WTC11 (cell line): ENCODE data around the gene TUBGCP6. TPM values are rescaled to one million over a fixed set of nuclear protein-coding genes. Genes with fewer than 3 reads are reported as not detected.

Experiments
- ATAC-seq: fragments of 200-7000 bp; cut with Tn5 transposase; 2 replicates; pipeline ENCODE4 v1.10.0; 2021; ENCODE audit warnings: mild to moderate bottlenecking, moderate library complexity
- CTCF ChIA-PET: fragments of 300-600 bp; sonication (Branson Sonifier 250); formaldehyde crosslinking; loops from one replicate; lab custom pipeline; 2021; ENCODE audit warnings: antibody characterized with exemption; lab: Charles Lee
- POLR2A ChIA-PET: fragments of 350-600 bp; sonication (Branson Sonifier 250); formaldehyde crosslinking; loops from one replicate; lab custom pipeline; 2021; ENCODE audit warnings: antibody characterized with exemption; lab: Charles Lee
- DNase-seq: peaks from one replicate; pipeline ENCODE4 v3.0.0; 2021; ENCODE audit warnings: low spot score
- H3K27ac Mint-ChIP-seq: 2 replicates; pipeline ENCODE4 v1.8.0; 2021; ENCODE audit warnings: mixed read lengths
- H3K27me3 Mint-ChIP-seq: 2 replicates; pipeline ENCODE4 v1.8.0; 2021; ENCODE audit warnings: low read depth, mild to moderate bottlenecking, moderate library complexity, mixed read lengths
- H3K36me3 Mint-ChIP-seq: 2 replicates; pipeline ENCODE4 v1.8.0; 2021; ENCODE audit warnings: mixed read lengths
- H3K4me1 Mint-ChIP-seq: 2 replicates; pipeline ENCODE4 v1.8.0; 2022; ENCODE audit warnings: mixed read lengths
- H3K4me3 Mint-ChIP-seq: 2 replicates; pipeline ENCODE4 v1.8.0; 2021; ENCODE audit warnings: mild to moderate bottlenecking, moderate library complexity, mixed read lengths
- H3K9me3 Mint-ChIP-seq: 2 replicates; pipeline ENCODE4 v1.8.0; 2021; ENCODE audit warnings: mixed read lengths
- CREM ChIP-seq: sonication (generic); formaldehyde crosslinking; IDR thresholded peaks from 2 replicates; pipeline ENCODE4 v1.8.1; 2022; ENCODE audit warnings: mild to moderate bottlenecking, missing genetic modification reagents, moderate library complexity
- FOXJ3 ChIP-seq: sonication (generic); formaldehyde crosslinking; IDR thresholded peaks from 2 replicates; pipeline ENCODE4 v1.9.0; 2021; ENCODE audit warnings: missing genetic modification reagents, mild to moderate bottlenecking, borderline replicate concordance
- FOXK1 ChIP-seq: sonication (generic); formaldehyde crosslinking; IDR thresholded peaks from 2 replicates; pipeline ENCODE4 v1.8.0; 2022; ENCODE audit warnings: mild to moderate bottlenecking, moderate library complexity, missing genetic modification reagents
- FOXP1 ChIP-seq: sonication (generic); formaldehyde crosslinking; IDR thresholded peaks from 2 replicates; pipeline ENCODE4 v1.8.0; 2022; ENCODE audit warnings: missing genetic modification reagents, mild to moderate bottlenecking, moderate library complexity, borderline replicate concordance
- IRF2 ChIP-seq: sonication (generic); formaldehyde crosslinking; IDR thresholded peaks from 2 replicates; pipeline ENCODE4 v1.8.0; 2022; ENCODE audit warnings: low read depth, missing genetic modification reagents, borderline replicate concordance
- MXD4 ChIP-seq: fragments of 250-450 bp; sonication (Bioruptor Pico); IDR thresholded peaks from 2 replicates; pipeline ENCODE4 v1.8.0; 2021; ENCODE audit warnings: mild to moderate bottlenecking, moderate library complexity, borderline replicate concordance
- RORB ChIP-seq: fragments of 250-450 bp; sonication (Bioruptor Pico); IDR thresholded peaks from 2 replicates; pipeline ENCODE4 v1.9.0; 2021; ENCODE audit warnings: mild to moderate bottlenecking
- TCF7 ChIP-seq: sonication (generic); formaldehyde crosslinking; IDR thresholded peaks from 2 replicates; pipeline ENCODE4 v1.8.0; 2022; ENCODE audit warnings: mild to moderate bottlenecking, low read depth, missing genetic modification reagents, moderate library complexity
- TEAD1 ChIP-seq: sonication (generic); formaldehyde crosslinking; IDR thresholded peaks from 2 replicates; pipeline ENCODE4 v1.8.0; 2022; ENCODE audit warnings: mild to moderate bottlenecking, missing genetic modification reagents
- ZBTB21 ChIP-seq: sonication (generic); formaldehyde crosslinking; IDR thresholded peaks from 2 replicates; pipeline ENCODE4 v1.8.1; 2023; ENCODE audit warnings: mild to moderate bottlenecking, missing genetic modification reagents, borderline replicate concordance
- ZNF121 ChIP-seq: sonication (generic); formaldehyde crosslinking; IDR thresholded peaks from 2 replicates; pipeline ENCODE4 v1.8.0; 2023; ENCODE audit warnings: missing genetic modification reagents
- ZNF219 ChIP-seq: sonication (generic); formaldehyde crosslinking; IDR thresholded peaks from 2 replicates; pipeline ENCODE4 v1.8.0; 2023; ENCODE audit warnings: missing genetic modification reagents, mild to moderate bottlenecking, borderline replicate concordance
- ZNF232 ChIP-seq: sonication (generic); formaldehyde crosslinking; IDR thresholded peaks from 2 replicates; pipeline ENCODE4 v1.8.0; 2022; ENCODE audit warnings: mild to moderate bottlenecking, missing genetic modification reagents
- ZNF396 ChIP-seq: fragments of 250-450 bp; sonication (Bioruptor Pico); IDR thresholded peaks from 2 replicates; pipeline ENCODE4 v1.8.0; 2021; ENCODE audit warnings: mild to moderate bottlenecking, moderate library complexity, borderline replicate concordance
- ZNF416 ChIP-seq: fragments of 250-450 bp; sonication (Bioruptor Pico); IDR thresholded peaks from 2 replicates; pipeline ENCODE4 v1.9.0; 2021; ENCODE audit warnings: mild to moderate bottlenecking, inconsistent platforms
- ZNF671 ChIP-seq: fragments of 250-450 bp; sonication (Bioruptor Pico); IDR thresholded peaks from 2 replicates; pipeline ENCODE4 v1.8.0; 2021; ENCODE audit warnings: mild to moderate bottlenecking
- total RNA-seq: library from RNA; stranded (reverse); gene quantifications from 3 replicates; pipeline ENCODE4 v1.2.3, GENCODE V29; 2021
- TF ChIP-seq, protein P1 (sequence below): fragments of 250-450 bp; sonication (Bioruptor Pico); IDR thresholded peaks from 2 replicates; pipeline ENCODE4 v1.9.0; 2021; ENCODE audit warnings: moderate library complexity, mild to moderate bottlenecking, inconsistent platforms, borderline replicate concordance
- TF ChIP-seq, protein P2 (sequence below): sonication (generic); formaldehyde crosslinking; IDR thresholded peaks from 2 replicates; pipeline ENCODE4 v1.8.1; 2022; ENCODE audit warnings: low read depth, missing genetic modification reagents, borderline replicate concordance
- TF ChIP-seq, protein P3 (sequence below): sonication (generic); formaldehyde crosslinking; IDR thresholded peaks from 2 replicates; pipeline ENCODE4 v1.8.1; 2023; ENCODE audit warnings: mild to moderate bottlenecking, missing genetic modification reagents, borderline replicate concordance
- TF ChIP-seq, protein P4 (sequence below): sonication (generic); formaldehyde crosslinking; conservative IDR thresholded peaks from 2 replicates; pipeline ENCODE4 v1.8.1; 2023; ENCODE audit warnings: mild to moderate bottlenecking, low read depth, missing genetic modification reagents, moderate library complexity
- TF ChIP-seq, protein P5 (sequence below): sonication (generic); formaldehyde crosslinking; conservative IDR thresholded peaks from 2 replicates; pipeline ENCODE4 v1.8.1; 2022; ENCODE audit warnings: mild to moderate bottlenecking, missing genetic modification reagents
- TF ChIP-seq, protein P6 (sequence below): sonication (generic); formaldehyde crosslinking; IDR thresholded peaks from 2 replicates; pipeline ENCODE4 v1.8.0; 2022; ENCODE audit warnings: mild to moderate bottlenecking, missing genetic modification reagents
- TF ChIP-seq, protein P7 (sequence below): fragments of 250-450 bp; sonication (Bioruptor Pico); IDR thresholded peaks from 2 replicates; pipeline ENCODE4 v1.9.0; 2021; ENCODE audit warnings: mild to moderate bottlenecking

The TUBGCP6 gene
- total RNA-seq, 1 experiment from 2014 or later: 45.4 TPM

DNA sequence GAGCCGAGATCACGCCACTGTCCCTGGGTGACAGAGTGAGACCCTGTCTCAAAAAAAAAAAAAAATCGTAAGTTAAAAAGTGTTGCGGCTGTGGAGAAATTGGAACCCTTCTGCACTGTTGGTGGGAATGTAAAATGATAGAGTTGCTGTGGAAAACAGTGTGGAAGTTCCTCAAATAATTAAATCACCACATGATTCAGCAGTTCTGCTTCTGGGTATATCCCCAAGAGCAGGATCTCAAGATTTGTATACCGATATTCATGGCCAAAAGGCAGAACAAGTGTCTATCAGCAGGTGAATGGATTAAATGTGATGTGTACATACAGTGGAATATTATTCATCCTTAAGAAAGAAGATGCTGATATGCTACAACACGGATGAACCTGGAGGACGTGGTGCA, 40.3 kb downstream of the TUBGCP6 start:
- peaks cover 9% of the 10 kb centered on the region for H3K4me1 Mint-ChIP-seq
- no peak for TF ChIP-seq ZNF416 (CRISPR knock-in tag)
- TF ChIP-seq, protein P1, sequence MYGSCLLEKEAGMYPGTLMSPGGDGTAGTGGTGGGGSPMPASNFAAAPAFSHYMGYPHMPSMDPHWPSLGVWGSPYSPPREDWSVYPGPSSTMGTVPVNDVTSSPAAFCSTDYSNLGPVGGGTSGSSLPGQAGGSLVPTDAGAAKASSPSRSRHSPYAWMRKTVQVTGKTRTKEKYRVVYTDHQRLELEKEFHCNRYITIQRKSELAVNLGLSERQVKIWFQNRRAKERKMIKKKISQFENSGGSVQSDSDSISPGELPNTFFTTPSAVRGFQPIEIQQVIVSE (CRISPR knock-in tag): no peak
- no peak for TF ChIP-seq ZNF219 (CRISPR knock-in tag)
- TF ChIP-seq IRF2 (CRISPR knock-in tag): no peak
- TF ChIP-seq ZNF396 (CRISPR knock-in tag): no peak
- no peak for TF ChIP-seq TCF7 (CRISPR knock-in tag)
- no peak for TF ChIP-seq FOXK1
- TF ChIP-seq, all 79 proteins: peak for 0
- Mint-ChIP-seq H3K27ac (no peak overlapping the region; the same call in 1 of the 2 replicates), H3K4me3 (no peak overlapping the region), H3K27me3 (no peaks in the 10 kb centered on the region), H3K36me3 (peaks cover 17% of the 10 kb centered on the region), H3K9me3 (peaks cover 4% of the 10 kb centered on the region; the same call in 1 of the 2 replicates)
- no peak for ATAC-seq
- DNase-seq: no peak
- POLR2A ChIA-PET: no interaction called here
- CTCF ChIA-PET: no interaction called here

DNA sequence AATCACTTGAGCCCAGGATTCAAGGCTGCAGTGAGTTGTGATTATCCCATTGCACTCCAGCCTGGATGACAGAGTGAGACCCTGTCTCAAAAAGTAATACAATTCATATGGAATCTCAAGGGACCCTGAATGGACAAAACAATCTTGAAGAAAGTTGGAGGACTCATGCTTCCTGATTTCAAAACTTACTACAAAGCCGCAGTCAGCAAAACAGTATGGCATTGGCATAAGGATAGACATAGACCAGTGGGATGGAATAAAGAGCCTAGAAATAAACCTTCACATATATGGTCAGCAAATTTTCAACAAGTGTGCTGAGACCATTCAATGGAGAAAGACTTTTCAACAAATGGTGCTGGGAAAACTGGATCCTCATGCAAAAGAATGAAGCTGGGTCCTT, 41.5 kb downstream of the TUBGCP6 start:
- no peak for TF ChIP-seq MXD4 (CRISPR knock-in tag)
- TF ChIP-seq FOXK1: no peak
- no peak for TF ChIP-seq TEAD1 (CRISPR knock-in tag)
- TF ChIP-seq ZBTB21 (CRISPR knock-in tag): no peak
- TF ChIP-seq, protein P2, sequence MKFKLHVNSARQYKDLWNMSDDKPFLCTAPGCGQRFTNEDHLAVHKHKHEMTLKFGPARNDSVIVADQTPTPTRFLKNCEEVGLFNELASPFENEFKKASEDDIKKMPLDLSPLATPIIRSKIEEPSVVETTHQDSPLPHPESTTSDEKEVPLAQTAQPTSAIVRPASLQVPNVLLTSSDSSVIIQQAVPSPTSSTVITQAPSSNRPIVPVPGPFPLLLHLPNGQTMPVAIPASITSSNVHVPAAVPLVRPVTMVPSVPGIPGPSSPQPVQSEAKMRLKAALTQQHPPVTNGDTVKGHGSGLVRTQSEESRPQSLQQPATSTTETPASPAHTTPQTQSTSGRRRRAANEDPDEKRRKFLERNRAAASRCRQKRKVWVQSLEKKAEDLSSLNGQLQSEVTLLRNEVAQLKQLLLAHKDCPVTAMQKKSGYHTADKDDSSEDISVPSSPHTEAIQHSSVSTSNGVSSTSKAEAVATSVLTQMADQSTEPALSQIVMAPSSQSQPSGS (CRISPR knock-in tag): no peak
- no peak for TF ChIP-seq ZNF232 (CRISPR knock-in tag)
- TF ChIP-seq, protein P3, sequence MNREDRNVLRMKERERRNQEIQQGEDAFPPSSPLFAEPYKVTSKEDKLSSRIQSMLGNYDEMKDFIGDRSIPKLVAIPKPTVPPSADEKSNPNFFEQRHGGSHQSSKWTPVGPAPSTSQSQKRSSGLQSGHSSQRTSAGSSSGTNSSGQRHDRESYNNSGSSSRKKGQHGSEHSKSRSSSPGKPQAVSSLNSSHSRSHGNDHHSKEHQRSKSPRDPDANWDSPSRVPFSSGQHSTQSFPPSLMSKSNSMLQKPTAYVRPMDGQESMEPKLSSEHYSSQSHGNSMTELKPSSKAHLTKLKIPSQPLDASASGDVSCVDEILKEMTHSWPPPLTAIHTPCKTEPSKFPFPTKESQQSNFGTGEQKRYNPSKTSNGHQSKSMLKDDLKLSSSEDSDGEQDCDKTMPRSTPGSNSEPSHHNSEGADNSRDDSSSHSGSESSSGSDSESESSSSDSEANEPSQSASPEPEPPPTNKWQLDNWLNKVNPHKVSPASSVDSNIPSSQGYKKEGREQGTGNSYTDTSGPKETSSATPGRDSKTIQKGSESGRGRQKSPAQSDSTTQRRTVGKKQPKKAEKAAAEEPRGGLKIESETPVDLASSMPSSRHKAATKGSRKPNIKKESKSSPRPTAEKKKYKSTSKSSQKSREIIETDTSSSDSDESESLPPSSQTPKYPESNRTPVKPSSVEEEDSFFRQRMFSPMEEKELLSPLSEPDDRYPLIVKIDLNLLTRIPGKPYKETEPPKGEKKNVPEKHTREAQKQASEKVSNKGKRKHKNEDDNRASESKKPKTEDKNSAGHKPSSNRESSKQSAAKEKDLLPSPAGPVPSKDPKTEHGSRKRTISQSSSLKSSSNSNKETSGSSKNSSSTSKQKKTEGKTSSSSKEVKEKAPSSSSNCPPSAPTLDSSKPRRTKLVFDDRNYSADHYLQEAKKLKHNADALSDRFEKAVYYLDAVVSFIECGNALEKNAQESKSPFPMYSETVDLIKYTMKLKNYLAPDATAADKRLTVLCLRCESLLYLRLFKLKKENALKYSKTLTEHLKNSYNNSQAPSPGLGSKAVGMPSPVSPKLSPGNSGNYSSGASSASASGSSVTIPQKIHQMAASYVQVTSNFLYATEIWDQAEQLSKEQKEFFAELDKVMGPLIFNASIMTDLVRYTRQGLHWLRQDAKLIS (CRISPR knock-in tag): no peak
- no peak for TF ChIP-seq FOXP1
- no peak for TF ChIP-seq ZNF671
- TF ChIP-seq, protein P4, sequence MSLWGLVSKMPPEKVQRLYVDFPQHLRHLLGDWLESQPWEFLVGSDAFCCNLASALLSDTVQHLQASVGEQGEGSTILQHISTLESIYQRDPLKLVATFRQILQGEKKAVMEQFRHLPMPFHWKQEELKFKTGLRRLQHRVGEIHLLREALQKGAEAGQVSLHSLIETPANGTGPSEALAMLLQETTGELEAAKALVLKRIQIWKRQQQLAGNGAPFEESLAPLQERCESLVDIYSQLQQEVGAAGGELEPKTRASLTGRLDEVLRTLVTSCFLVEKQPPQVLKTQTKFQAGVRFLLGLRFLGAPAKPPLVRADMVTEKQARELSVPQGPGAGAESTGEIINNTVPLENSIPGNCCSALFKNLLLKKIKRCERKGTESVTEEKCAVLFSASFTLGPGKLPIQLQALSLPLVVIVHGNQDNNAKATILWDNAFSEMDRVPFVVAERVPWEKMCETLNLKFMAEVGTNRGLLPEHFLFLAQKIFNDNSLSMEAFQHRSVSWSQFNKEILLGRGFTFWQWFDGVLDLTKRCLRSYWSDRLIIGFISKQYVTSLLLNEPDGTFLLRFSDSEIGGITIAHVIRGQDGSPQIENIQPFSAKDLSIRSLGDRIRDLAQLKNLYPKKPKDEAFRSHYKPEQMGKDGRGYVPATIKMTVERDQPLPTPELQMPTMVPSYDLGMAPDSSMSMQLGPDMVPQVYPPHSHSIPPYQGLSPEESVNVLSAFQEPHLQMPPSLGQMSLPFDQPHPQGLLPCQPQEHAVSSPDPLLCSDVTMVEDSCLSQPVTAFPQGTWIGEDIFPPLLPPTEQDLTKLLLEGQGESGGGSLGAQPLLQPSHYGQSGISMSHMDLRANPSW: no peak
- no peak for TF ChIP-seq ZNF121
- no peak for TF ChIP-seq CREM (CRISPR knock-in tag)
- TF ChIP-seq, protein P5, sequence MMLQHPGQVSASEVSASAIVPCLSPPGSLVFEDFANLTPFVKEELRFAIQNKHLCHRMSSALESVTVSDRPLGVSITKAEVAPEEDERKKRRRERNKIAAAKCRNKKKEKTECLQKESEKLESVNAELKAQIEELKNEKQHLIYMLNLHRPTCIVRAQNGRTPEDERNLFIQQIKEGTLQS: no peak
- TF ChIP-seq FOXJ3 (CRISPR knock-in tag): no peak
- TF ChIP-seq RORB (CRISPR knock-in tag): no peak
- TF ChIP-seq, protein P6, sequence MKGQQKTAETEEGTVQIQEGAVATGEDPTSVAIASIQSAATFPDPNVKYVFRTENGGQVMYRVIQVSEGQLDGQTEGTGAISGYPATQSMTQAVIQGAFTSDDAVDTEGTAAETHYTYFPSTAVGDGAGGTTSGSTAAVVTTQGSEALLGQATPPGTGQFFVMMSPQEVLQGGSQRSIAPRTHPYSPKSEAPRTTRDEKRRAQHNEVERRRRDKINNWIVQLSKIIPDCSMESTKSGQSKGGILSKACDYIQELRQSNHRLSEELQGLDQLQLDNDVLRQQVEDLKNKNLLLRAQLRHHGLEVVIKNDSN (CRISPR knock-in tag): no peak
- TF ChIP-seq, protein P7, sequence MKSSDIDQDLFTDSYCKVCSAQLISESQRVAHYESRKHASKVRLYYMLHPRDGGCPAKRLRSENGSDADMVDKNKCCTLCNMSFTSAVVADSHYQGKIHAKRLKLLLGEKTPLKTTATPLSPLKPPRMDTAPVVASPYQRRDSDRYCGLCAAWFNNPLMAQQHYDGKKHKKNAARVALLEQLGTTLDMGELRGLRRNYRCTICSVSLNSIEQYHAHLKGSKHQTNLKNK (CRISPR knock-in tag): no peak
- peaks cover 12% of the 10 kb centered on the region for H3K4me1 Mint-ChIP-seq
- no peak overlapping the region for H3K4me3 Mint-ChIP-seq
- no peaks in the 10 kb centered on the region for H3K27me3 Mint-ChIP-seq
- H3K27ac Mint-ChIP-seq: no peak overlapping the region
- CTCF ChIA-PET: no interaction called here
- ATAC-seq: no peak
- H3K9me3 Mint-ChIP-seq: peaks cover 4% of the 10 kb centered on the region; the same call in 1 of the 2 replicates
- POLR2A ChIA-PET: no interaction called here
- peaks cover 14% of the 10 kb centered on the region for H3K36me3 Mint-ChIP-seq
- DNase-seq: no peak
